GM19438 (cell line): ENCODE results near the gene NDST1.

Source experiments
- ATAC-seq: cut with Tn5 transposase; IDR thresholded peaks from one replicate; pipeline ENCODE4 v1.9.1; 2021; ENCODE audit warnings: low read depth; ENCODE audit not compliant: unreplicated experiment

NDST1 gene

GRCh38 chr5:150583541-150584225 lies 75.8 kb downstream of the NDST1 start:
- ATAC-seq: no peak

DNA sequence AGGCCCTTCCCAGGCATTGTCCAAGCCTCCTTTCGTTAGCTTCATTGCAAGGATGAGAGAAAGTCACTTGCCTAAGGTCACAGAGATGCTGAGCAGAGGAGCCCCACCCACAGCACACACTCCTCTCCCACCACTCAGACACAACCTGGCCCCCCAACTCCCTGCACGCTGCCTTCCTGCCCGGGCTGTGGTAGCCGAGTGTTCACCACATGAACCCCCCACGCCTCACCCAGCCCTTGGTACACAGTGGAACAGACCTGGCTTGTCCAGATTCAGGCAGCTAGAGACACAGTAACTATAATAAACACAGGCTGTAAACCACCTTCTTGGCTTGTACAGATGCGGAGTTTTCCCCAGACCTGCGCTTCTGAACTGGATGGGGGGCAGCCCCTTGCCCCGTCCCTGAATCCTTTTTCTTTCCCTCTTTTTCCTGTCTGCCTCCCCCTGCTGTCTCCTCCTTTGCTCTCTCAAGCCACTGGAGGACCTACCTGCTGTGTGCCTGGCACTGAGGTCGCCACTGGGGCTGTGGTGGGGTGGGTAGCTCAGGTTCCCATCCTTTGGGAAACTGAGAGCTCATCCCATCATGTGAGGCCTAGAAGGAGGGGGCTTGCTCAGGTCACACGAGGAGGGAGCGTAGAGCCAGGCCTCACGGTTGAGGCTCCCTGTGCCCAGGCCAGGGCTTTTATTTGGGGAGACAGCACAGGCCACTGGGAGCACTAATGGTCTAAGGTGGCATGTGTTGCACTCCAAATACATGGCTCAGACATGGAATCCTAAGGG lies 76.8 kb downstream of the NDST1 start:
- no peak for ATAC-seq

DNA sequence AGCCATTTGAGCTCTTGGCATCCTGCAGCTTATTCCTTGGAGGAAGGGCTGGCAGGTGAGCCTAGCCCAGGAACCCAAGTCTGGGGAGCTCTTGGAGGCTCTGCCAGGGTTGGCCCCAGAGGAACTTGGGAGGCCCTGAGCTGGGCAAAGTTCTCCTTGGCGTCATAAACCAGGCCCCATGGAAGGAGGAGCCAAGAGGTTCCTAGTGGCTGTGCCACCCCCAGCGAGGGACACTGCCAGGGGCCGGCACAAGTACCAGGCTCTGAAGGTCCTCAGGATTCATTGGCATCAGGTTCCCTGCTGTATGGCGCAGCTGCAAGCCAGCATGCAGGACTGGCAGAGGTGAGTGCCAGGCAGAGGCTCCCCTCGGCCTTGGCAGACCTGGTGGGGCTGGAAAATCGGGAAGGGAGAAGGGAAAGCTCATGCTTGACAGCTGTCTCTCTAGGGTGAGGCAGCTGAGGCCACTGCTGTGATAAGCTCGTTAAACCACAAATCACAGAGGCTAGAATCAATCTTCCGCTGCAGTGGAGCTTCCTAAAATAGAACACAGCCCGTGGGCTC lies 77.9 kb downstream of the NDST1 start:
- ATAC-seq: no peak

- no peak for ATAC-seq
Observed at GRCh38 chr5:150587016-150587415, 79.1 kb downstream of the NDST1 start.

- ATAC-seq: no peak
Observed at GRCh38 chr5:150587856-150588595, 80.1 kb downstream of the NDST1 start.

DNA sequence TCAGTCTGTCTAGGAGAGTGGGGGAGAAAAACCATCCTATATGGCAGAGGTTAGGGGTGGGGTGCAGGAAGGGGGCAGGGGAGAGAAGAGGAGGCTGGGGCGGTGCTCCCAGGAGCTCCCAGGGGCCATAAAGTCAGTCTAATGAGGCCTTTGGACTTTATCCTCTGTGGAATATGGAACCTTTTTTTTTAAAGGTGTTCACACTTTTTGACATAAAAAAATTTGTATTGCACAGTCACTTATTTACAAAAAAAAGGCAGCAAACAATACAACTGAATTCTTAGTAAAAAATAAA lies 80.6 kb downstream of the NDST1 start:
- ATAC-seq: no peak

DNA sequence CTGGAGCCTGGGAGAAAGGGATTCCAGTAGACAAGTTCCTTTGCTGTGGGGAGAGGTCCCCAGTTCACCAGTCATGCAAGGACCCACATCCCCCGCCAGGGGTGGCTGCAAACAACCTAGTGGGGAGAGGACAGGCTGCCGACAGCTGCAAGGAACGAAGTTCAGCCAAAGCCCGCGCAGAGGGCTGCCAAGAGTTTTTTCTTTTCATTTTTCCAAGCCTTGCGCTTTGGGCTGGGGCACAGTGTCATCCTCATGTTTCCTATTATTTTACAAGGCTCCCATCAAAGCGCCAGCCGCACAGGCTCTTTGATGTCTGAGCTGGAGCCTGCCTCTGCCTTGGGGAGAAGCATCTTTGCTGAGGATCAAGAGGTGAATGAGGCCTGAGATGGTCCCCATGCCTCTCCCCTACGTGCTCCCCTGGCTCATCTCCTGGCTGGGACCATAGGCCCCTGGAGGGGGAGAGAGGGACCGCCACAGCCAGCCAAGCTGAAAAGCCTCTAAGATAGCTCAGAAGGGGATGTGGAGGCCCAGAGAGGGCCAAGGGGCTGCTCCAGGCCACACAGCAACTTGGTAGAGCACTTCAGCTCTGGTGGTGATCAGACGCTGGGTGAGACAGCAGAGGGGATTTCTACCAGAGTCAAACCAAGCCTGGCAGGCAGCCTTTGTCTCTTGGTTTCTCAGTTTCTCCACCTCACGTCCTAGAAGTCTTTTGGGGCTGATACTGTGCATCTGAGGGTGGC lies 82.1 kb downstream of the NDST1 start:
- no peak for ATAC-seq

- no peak for ATAC-seq
Observed at GRCh38 chr5:150590979-150591695, 83.2 kb downstream of the NDST1 start.

- ATAC-seq: no peak
Observed at GRCh38 chr5:150593593-150593992, 85.7 kb downstream of the NDST1 start.

GRCh38 chr5:150593996-150594395 lies 86.1 kb downstream of the NDST1 start:
- no peak for ATAC-seq

DNA sequence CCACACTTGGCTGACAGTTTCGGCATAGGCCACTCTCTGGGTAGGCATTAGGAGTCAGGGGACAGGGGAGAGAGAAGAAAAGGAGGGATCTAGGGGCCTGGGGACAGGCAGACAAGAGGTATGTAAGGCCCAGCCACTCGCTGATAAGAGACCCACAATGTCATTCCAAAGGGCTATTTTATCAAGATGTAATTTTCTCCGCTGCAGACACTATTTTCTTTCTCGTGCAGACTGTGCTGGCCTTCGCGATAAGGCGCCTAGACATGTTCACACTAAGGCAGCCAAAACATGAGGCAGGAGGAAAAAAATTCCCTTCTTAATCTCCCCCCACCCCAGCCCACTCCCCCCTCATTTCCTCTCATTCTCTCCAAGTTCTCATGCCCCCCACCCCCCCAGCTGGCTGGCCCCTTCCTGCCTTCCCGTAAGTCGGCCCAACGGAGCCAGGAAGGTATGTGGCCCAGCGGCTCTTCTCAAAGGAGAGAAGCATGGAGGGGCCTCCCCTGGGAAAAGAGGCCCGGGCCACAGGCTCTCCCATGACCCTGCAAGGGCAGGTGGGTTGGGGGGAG lies 87.6 kb downstream of the NDST1 start:
- no peak for ATAC-seq

GRCh38 chr5:150596313-150596712 lies 88.4 kb downstream of the NDST1 start:
- ATAC-seq: no peak

GRCh38 chr5:150596826-150597225 lies 88.9 kb downstream of the NDST1 start:
- ATAC-seq: no peak

GRCh38 chr5:150598006-150598405 lies 90.1 kb downstream of the NDST1 start:
- ATAC-seq: no peak

DNA sequence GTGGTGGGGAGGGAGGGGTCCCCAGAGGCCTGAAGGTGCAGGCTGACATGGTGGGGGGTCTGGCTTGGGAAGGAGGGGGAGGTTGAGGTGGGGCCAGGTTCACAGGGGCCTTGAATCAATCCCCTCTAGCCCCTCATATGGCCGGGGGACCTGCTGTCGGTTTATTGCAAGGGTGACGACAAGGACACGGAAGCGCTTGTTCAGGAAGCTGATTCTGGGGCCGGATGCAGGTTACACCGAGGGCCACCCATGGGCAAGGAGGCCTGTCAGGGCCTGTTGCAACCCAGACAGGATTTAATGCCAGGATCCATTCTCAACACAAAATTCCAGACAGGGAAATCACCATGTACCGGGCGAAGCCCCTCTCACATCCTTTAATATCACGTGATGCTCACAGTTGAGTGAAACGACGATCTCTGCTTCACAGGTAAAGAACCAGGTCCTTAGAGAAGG lies 90.9 kb downstream of the NDST1 start:
- no peak for ATAC-seq

DNA sequence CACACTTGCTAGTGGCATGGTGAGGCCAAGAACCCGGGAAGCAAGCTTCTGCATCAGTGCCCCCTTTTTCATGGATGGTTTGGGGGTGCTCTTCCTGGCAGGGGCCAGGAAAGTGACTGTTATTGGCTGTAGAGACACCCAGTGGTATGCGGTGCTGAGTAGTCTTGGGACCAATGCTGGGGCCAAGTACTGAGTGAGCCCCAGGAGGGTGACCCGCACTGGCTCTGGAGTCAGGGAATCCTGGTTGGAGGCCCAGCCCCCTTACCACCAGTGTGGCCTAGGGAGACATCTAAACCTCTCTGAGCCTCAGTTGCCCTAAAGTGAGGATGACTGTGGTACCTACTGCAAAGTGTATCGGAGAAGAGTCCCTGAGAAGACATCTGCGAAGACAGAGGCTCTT lies 91.3 kb downstream of the NDST1 start:
- no peak for ATAC-seq

GRCh38 chr5:150599917-150600511 lies 92.1 kb downstream of the NDST1 start:
- no peak for ATAC-seq

DNA sequence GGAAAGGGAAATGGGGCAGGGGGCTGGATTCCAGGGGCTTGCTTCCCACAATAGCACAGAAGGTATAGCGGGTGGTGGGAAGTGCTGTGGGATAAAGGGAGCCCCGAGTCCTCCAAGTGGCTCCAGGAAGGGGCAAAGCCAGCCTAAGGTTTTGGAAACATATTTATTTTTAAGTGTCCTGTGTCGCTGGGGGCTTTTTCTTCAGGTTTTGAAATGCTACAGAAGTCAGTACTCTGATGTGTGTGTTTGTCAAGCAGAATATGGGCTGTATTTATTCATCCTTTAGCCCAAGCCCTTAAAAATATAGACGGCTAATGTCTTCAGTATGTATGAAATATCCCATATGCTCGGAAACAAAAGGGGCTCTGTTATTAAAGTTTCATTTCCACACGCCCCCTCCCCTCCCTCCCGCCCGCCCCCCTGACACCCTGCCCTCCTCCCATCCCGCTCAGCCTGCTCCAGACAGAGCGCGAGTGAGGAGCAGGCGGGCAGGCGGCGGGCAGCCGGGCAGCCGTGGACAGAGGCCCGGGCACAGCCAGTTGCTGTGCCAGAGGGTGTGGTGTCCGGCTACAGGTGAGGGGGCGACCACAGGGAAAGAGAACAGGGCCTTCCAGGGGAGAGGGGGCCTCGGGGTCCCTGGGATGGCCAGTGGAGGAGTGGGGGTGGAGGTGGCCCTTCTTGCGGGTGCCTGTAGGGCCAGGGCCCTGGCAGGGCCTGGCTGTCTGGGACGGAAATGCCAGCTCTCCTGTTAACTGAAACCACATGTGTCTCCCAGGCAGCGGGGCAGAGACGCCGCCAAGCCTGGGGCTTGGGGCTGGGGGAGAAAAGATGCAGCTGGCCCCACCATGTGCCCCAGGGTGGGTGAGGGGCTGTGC lies 92.9 kb downstream of the NDST1 start:
- ATAC-seq: no peak
